Panc1 (cell line): Measurements from ENCODE around the gene TMEM61. TPM values are rescaled to one million over a fixed set of nuclear protein-coding genes. Genes with fewer than 3 reads are reported as not detected.

Source experiments
- ATAC-seq: fragments of 200-7000 bp; cut with Tn5 transposase; 2 replicates; pipeline ENCODE4 v1.9.1; 2020; ENCODE audit warnings: mild to moderate bottlenecking, moderate library complexity
- BruUV-seq: library from RNA; stranded (reverse); fragments of 400-500 nt; replicated peaks from 2 replicates; lab custom pipeline; 2021; lab: Mats Ljungman, UMichigan
- CTCF ChIA-PET: fragments of 300-600 bp; sonication (Branson Sonifier 250); formaldehyde crosslinking; loops from one replicate; lab custom pipeline; 2022; ENCODE audit warnings: antibody characterized with exemption; lab: Charles Lee
- POLR2A ChIA-PET: fragments of 300-600 bp; sonication (Branson Sonifier 250); formaldehyde crosslinking; loops from one replicate; lab custom pipeline; 2022; ENCODE audit warnings: antibody characterized with exemption; lab: Charles Lee
- DNase-seq: peaks from one replicate; pipeline ENCODE4 v3.0.0-alpha.2; 2010; ENCODE audit warnings: low read depth, low spot score
- H3K27ac ChIP-seq: 2 replicates; pipeline ENCODE4 v1.5.1; 2011; ENCODE audit warnings: mild to moderate bottlenecking, low read length, inconsistent platforms
- H3K27me3 ChIP-seq: fragments of 200-500 bp; sonication (Bioruptor generic); 2 replicates; pipeline ENCODE4 v1.6.0; 2014; ENCODE audit warnings: low read length, inconsistent platforms; ENCODE audit not compliant: control insufficient read depth, insufficient read depth
- H3K36me3 ChIP-seq: fragments of 200-500 bp; sonication (Bioruptor generic); 2 replicates; pipeline ENCODE4 v1.5.1; 2014; ENCODE audit warnings: inconsistent platforms, mild to moderate bottlenecking, low read length, moderate library complexity; ENCODE audit not compliant: control insufficient read depth, insufficient read depth
- H3K4me1 ChIP-seq: 2 replicates; pipeline ENCODE4 v1.5.1; 2011; ENCODE audit warnings: inconsistent platforms, mild to moderate bottlenecking, low read length, moderate library complexity; ENCODE audit not compliant: control insufficient read depth, insufficient read depth
- H3K4me3 ChIP-seq, 2 experiments: 2 replicates each; pipeline ENCODE4 v1.5.1; 2011 to 2012; ENCODE audit warnings: low read depth in 2 of 2, low read length in 2 of 2, mild to moderate bottlenecking in 2 of 2, inconsistent platforms in 1 of 2, moderate library complexity in 1 of 2
- H3K9me3 ChIP-seq: fragments of 200-500 bp; sonication (Bioruptor generic); 2 replicates; pipeline ENCODE4 v1.5.1; 2014; ENCODE audit warnings: low read depth, mild to moderate bottlenecking, inconsistent platforms, low read length, moderate library complexity; ENCODE audit not compliant: control insufficient read depth, insufficient read depth
- POLR2AphosphoS5 ChIP-seq: IDR thresholded peaks from 2 replicates; pipeline ENCODE4 v1.6.1; 2012; ENCODE audit warnings: mild to moderate bottlenecking, low read depth, low read length, moderate library complexity
- SIN3A ChIP-seq: IDR thresholded peaks from 2 replicates; pipeline ENCODE4 v1.6.1; 2012; ENCODE audit warnings: low read depth, mild to moderate bottlenecking, low read length, moderate library complexity, borderline replicate concordance; ENCODE audit not compliant: insufficient read depth
- TCF7L2 ChIP-seq: IDR thresholded peaks from 2 replicates; pipeline ENCODE4 v1.6.1; 2011; ENCODE audit warnings: mild to moderate bottlenecking, low read depth, low read length, inconsistent platforms
- in situ Hi-C: cut with HindIII; loops from 2 replicates; pipeline ENCODE4 v1.10.0; 2016; ENCODE audit warnings: low sequenced_read_pairs, low pct_unique_long_range_greater_than_20kb
- intact Hi-C: fragments of 100-400 bp; cut with micrococcal nuclease; formaldehyde crosslinking; loops from one replicate; pipeline ENCODE4 v1.10.0; 2022; ENCODE audit not compliant: unreplicated experiment
- total RNA-seq: library from RNA; stranded (reverse); gene quantifications from one replicate; pipeline ENCODE4 v1.2.1, GENCODE V29; 2021; ENCODE audit not compliant: unreplicated experiment
- TF ChIP-seq, protein P1 (sequence below): fragments of 450-650 bp; IDR thresholded peaks from 2 replicates; pipeline ENCODE4 v1.5.1; 2017; ENCODE audit warnings: mild to moderate bottlenecking
- TF ChIP-seq, protein P2 (sequence below), 2 experiments: IDR thresholded peaks; 2 replicates each; pipeline ENCODE4 v1.6.1; 2011 to 2012; ENCODE audit warnings: low read depth in 2 of 2, control low read depth in 1 of 2, low read length in 1 of 2, mild to moderate bottlenecking in 1 of 2, moderate library complexity in 1 of 2; ENCODE audit not compliant: insufficient read depth in 1 of 2

Gene TMEM61
- total RNA-seq, 1 experiment from 2014 or later = not detected

DNA sequence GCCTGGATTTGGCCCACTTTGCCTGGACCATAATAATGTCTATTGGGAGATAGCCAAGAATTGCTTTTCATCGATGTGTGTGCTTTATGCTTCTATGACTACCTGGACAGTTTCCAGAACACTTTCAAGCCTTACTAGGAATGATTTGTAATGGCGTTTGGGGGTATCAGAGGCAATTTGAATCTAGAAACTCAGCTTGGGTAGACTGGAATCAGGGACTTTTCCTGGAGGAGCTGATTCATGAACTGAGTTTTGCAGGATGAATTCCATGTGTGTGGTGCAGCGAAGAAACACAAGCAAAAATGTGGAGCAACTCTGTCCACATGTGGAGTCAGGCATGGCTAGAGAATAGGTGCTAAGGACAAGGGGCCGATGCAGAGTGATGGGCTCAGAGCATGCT is 11.9 kb upstream of the TMEM61 start:
- H3K9me3 ChIP-seq = no peaks in the 10 kb centered on the region
- CTCF ChIA-PET = no interaction called here
- no peak overlapping the region for H3K27ac ChIP-seq
- H3K4me1 ChIP-seq = peaks cover 4% of the 10 kb centered on the region; the same call in 1 of the 2 replicates
- in situ Hi-C loops = no loop called here
- TF ChIP-seq, protein P1, sequence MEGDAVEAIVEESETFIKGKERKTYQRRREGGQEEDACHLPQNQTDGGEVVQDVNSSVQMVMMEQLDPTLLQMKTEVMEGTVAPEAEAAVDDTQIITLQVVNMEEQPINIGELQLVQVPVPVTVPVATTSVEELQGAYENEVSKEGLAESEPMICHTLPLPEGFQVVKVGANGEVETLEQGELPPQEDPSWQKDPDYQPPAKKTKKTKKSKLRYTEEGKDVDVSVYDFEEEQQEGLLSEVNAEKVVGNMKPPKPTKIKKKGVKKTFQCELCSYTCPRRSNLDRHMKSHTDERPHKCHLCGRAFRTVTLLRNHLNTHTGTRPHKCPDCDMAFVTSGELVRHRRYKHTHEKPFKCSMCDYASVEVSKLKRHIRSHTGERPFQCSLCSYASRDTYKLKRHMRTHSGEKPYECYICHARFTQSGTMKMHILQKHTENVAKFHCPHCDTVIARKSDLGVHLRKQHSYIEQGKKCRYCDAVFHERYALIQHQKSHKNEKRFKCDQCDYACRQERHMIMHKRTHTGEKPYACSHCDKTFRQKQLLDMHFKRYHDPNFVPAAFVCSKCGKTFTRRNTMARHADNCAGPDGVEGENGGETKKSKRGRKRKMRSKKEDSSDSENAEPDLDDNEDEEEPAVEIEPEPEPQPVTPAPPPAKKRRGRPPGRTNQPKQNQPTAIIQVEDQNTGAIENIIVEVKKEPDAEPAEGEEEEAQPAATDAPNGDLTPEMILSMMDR = no peak
- no peak for TF ChIP-seq SIN3A
- TF ChIP-seq, protein P2, sequence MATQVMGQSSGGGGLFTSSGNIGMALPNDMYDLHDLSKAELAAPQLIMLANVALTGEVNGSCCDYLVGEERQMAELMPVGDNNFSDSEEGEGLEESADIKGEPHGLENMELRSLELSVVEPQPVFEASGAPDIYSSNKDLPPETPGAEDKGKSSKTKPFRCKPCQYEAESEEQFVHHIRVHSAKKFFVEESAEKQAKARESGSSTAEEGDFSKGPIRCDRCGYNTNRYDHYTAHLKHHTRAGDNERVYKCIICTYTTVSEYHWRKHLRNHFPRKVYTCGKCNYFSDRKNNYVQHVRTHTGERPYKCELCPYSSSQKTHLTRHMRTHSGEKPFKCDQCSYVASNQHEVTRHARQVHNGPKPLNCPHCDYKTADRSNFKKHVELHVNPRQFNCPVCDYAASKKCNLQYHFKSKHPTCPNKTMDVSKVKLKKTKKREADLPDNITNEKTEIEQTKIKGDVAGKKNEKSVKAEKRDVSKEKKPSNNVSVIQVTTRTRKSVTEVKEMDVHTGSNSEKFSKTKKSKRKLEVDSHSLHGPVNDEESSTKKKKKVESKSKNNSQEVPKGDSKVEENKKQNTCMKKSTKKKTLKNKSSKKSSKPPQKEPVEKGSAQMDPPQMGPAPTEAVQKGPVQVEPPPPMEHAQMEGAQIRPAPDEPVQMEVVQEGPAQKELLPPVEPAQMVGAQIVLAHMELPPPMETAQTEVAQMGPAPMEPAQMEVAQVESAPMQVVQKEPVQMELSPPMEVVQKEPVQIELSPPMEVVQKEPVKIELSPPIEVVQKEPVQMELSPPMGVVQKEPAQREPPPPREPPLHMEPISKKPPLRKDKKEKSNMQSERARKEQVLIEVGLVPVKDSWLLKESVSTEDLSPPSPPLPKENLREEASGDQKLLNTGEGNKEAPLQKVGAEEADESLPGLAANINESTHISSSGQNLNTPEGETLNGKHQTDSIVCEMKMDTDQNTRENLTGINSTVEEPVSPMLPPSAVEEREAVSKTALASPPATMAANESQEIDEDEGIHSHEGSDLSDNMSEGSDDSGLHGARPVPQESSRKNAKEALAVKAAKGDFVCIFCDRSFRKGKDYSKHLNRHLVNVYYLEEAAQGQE (IDR thresholded peaks at IDR 0.05; ENCODE audit: insufficient read depth in 1 of 2, low read depth in 2 of 2, low read length in 1 of 2) = no peak
- TF ChIP-seq TCF7L2 = no peak
- TF ChIP-seq POLR2AphosphoS5 = no peak
- POLR2A ChIA-PET = no interaction called here
- no peaks in the 10 kb centered on the region for H3K27me3 ChIP-seq
- H3K36me3 ChIP-seq = no peaks in the 10 kb centered on the region
- intact Hi-C loops = no loop called here
- BruUV-seq = no TSS peak
- H3K4me3 ChIP-seq = no peak overlapping the region
- ATAC-seq (no peak), DNase-seq (no peak)

DNA sequence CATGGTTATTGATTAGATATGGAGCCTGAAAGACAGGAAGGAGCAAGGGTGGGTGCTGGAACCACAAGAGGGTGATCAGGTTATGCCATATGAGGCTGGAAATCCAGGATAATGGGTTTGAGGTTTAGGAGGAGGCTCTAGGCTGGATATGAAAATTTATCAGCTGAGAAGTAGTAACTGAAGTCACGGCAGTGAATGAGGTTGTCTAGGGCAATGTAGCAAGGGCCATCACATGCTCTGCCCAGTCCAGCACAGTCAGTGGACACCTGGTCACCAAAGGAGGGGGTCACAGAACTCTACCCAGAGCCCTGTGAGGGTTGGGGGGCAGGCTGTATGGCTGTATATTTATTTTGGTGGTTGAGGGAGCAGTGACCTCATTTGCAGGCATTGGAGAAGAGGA is 10.5 kb upstream of the TMEM61 start:
- intact Hi-C loops = no loop called here
- in situ Hi-C loops = no loop called here
- ChIA-PET POLR2A (no interaction called here), CTCF (interaction anchor here (1.1 kb wide), 1 partner anchor 25 kb away, joined by 4 read pairs; no protein-coding TSS in a partner anchor)
- ATAC-seq = no peak
- H3K27ac ChIP-seq = no peak overlapping the region
- H3K9me3 ChIP-seq = no peaks in the 10 kb centered on the region
- no peak overlapping the region for H3K4me3 ChIP-seq
- H3K4me1 ChIP-seq = peaks cover 4% of the 10 kb centered on the region; the same call in 1 of the 2 replicates
- no peak for DNase-seq
- H3K36me3 ChIP-seq = no peaks in the 10 kb centered on the region
- TF ChIP-seq TCF7L2 = no peak
- TF ChIP-seq POLR2AphosphoS5 = no peak
- TF ChIP-seq, protein P1 = no peak
- TF ChIP-seq, protein P2 (IDR thresholded peaks at IDR 0.05; ENCODE audit: insufficient read depth in 1 of 2, low read depth in 2 of 2, low read length in 1 of 2) = no peak
- no peak for TF ChIP-seq SIN3A
- no peaks in the 10 kb centered on the region for H3K27me3 ChIP-seq
- no TSS peak for BruUV-seq
